ENCODE data around the gene CLDN7.
"Not testable (repeated sequence)": the region's sequence is repeated elsewhere in the genome, so short reads cannot be mapped to it uniquely, and the experiment has no call there.

CLDN7 gene

GRCh38 chr17:7250695-7251627, 11.3 kb downstream of the CLDN7 start:
- Mint-ChIP-seq H3K9me3 (ENCODE audit: low read depth) (no peaks in the 10 kb centered on the region), H3K27me3 (no peaks in the 10 kb centered on the region), H3K4me3 (peak overlapping the region; percentile 99), H3K27ac (peak overlapping the region; percentile 94), H3K36me3 (peaks cover 7% of the 10 kb centered on the region), H3K4me1 (ENCODE audit: low read depth) (peaks cover 40% of the 10 kb centered on the region)

GRCh38 chr17:7249830-7250229, 12.4 kb downstream of the CLDN7 start:
- H3K9me3 Mint-ChIP-seq (ENCODE audit: low read depth) = no peaks in the 10 kb centered on the region
- no peaks in the 10 kb centered on the region for H3K27me3 Mint-ChIP-seq
- peaks cover 40% of the 10 kb centered on the region for H3K4me1 Mint-ChIP-seq (ENCODE audit: low read depth)
- H3K4me3 Mint-ChIP-seq = peak overlapping the region; percentile 93
- H3K27ac Mint-ChIP-seq = peak overlapping the region; percentile 41
- H3K36me3 Mint-ChIP-seq = peaks cover 7% of the 10 kb centered on the region

GRCh38 chr17:7249214-7249613, 13.1 kb downstream of the CLDN7 start:
- Mint-ChIP-seq H3K36me3 (peaks cover 7% of the 10 kb centered on the region), H3K27ac (peak overlapping the region; percentile 73), H3K4me3 (peak overlapping the region; percentile 93), H3K4me1 (ENCODE audit: low read depth) (peaks cover 39% of the 10 kb centered on the region), H3K27me3 (no peaks in the 10 kb centered on the region), H3K9me3 (ENCODE audit: low read depth) (no peaks in the 10 kb centered on the region)

GRCh38 chr17:7248796-7249195, 13.5 kb downstream of the CLDN7 start:
- no peaks in the 10 kb centered on the region for H3K9me3 Mint-ChIP-seq (ENCODE audit: low read depth)
- no peaks in the 10 kb centered on the region for H3K27me3 Mint-ChIP-seq
- H3K4me3 Mint-ChIP-seq = peak overlapping the region; percentile 93

GRCh38 chr17:7246779-7247178, 15.5 kb downstream of the CLDN7 start:
- Mint-ChIP-seq H3K27me3 (no peaks in the 10 kb centered on the region), H3K36me3 (no peaks in the 10 kb centered on the region), H3K9me3 (ENCODE audit: low read depth) (no peaks in the 10 kb centered on the region), H3K27ac (peak overlapping the region; percentile 66), H3K4me3 (no peak overlapping the region), H3K4me1 (ENCODE audit: low read depth) (peaks cover 35% of the 10 kb centered on the region)

More at GRCh38 chr17:7248796-7249195, 13.5 kb downstream of the CLDN7 start:
- H3K27ac Mint-ChIP-seq = no peak overlapping the region
- H3K4me1 Mint-ChIP-seq (ENCODE audit: low read depth) = peaks cover 36% of the 10 kb centered on the region
- H3K36me3 Mint-ChIP-seq = peaks cover 7% of the 10 kb centered on the region

- H3K4me3 Mint-ChIP-seq; H3K27me3 Mint-ChIP-seq; H3K36me3 Mint-ChIP-seq; H3K27ac Mint-ChIP-seq; H3K9me3 Mint-ChIP-seq (ENCODE audit: low read depth): not testable (repeated sequence)
- H3K4me1 Mint-ChIP-seq (ENCODE audit: low read depth) = peaks cover 42% of the 10 kb centered on the region
Measured at GRCh38 chr17:7243838-7244237, 18.4 kb downstream of the CLDN7 start.

GRCh38 chr17:7243453-7243729, 18.9 kb downstream of the CLDN7 start:
- H3K4me1 Mint-ChIP-seq (ENCODE audit: low read depth) = peaks cover 38% of the 10 kb centered on the region
- no peaks in the 10 kb centered on the region for H3K36me3 Mint-ChIP-seq
- no peaks in the 10 kb centered on the region for H3K27me3 Mint-ChIP-seq
- peak overlapping the region; percentile 59 for H3K27ac Mint-ChIP-seq
- H3K4me3 Mint-ChIP-seq = peak overlapping the region; percentile 81
- no peaks in the 10 kb centered on the region for H3K9me3 Mint-ChIP-seq (ENCODE audit: low read depth)

GRCh38 chr17:7242717-7243452, 19.4 kb downstream of the CLDN7 start:
- Mint-ChIP-seq H3K27me3 (no peaks in the 10 kb centered on the region), H3K4me1 (ENCODE audit: low read depth) (peaks cover 38% of the 10 kb centered on the region), H3K36me3 (no peaks in the 10 kb centered on the region), H3K9me3 (ENCODE audit: low read depth) (no peaks in the 10 kb centered on the region), H3K4me3 (peak overlapping the region; percentile 97), H3K27ac (peak overlapping the region; percentile 99)

- peak within 1 kb of the TSS; percentile 97 for H3K4me3 Mint-ChIP-seq
- H3K27me3 Mint-ChIP-seq = no peaks in the 10 kb centered on the region
- H3K9me3 Mint-ChIP-seq (ENCODE audit: low read depth) = no peaks in the 10 kb centered on the region
- peak within 1 kb of the TSS; percentile 99 for H3K27ac Mint-ChIP-seq
- H3K4me1 Mint-ChIP-seq (ENCODE audit: low read depth) = peaks cover 43% of the 10 kb centered on the region
- H3K36me3 Mint-ChIP-seq = no peaks in the 10 kb centered on the region
Measured at GRCh38 chr17:7241783-7242716, 20.2 kb downstream of the CLDN7 start, which contains the start of gene GABARAP. TSS of gene GABARAP (minus strand) at chr17:7242449. CDS start at chr17:7242330, 119 bp downstream.

GRCh38 chr17:7241090-7241733, 21.1 kb downstream of the CLDN7 start:
- Mint-ChIP-seq H3K4me3 (peak overlapping the region; percentile 97), H3K4me1 (ENCODE audit: low read depth) (peaks cover 46% of the 10 kb centered on the region), H3K9me3 (ENCODE audit: low read depth) (no peaks in the 10 kb centered on the region), H3K27ac (peak overlapping the region; percentile 99), H3K27me3 (no peaks in the 10 kb centered on the region), H3K36me3 (no peaks in the 10 kb centered on the region)

- Mint-ChIP-seq H3K36me3 (no peaks in the 10 kb centered on the region), H3K27me3 (no peaks in the 10 kb centered on the region), H3K4me1 (ENCODE audit: low read depth) (peaks cover 54% of the 10 kb centered on the region), H3K4me3 (peak overlapping the region; percentile 97), H3K9me3 (ENCODE audit: low read depth) (no peaks in the 10 kb centered on the region), H3K27ac (peak overlapping the region; percentile 79)
Measured at GRCh38 chr17:7240375-7240774, 21.9 kb downstream of the CLDN7 start.

- H3K27me3 Mint-ChIP-seq = no peaks in the 10 kb centered on the region
- H3K9me3 Mint-ChIP-seq (ENCODE audit: low read depth) = no peaks in the 10 kb centered on the region
- peaks cover 64% of the 10 kb centered on the region for H3K4me1 Mint-ChIP-seq (ENCODE audit: low read depth)
- H3K4me3 Mint-ChIP-seq = peak within 1 kb of the TSS; percentile 97
- peaks cover 2% of the 10 kb centered on the region for H3K36me3 Mint-ChIP-seq
- H3K27ac Mint-ChIP-seq = peak within 1 kb of the TSS; percentile 91
Measured at GRCh38 chr17:7239091-7240027, 22.9 kb downstream of the CLDN7 start, which contains the start of gene PHF23. TSS of gene PHF23 (minus strand) at chr17:7239457. CDS start at chr17:7239279, 178 bp downstream.

GRCh38 chr17:7238420-7239090, 23.7 kb downstream of the CLDN7 start:
- peak overlapping the region; percentile 97 for H3K4me3 Mint-ChIP-seq
- H3K36me3 Mint-ChIP-seq = peaks cover 2% of the 10 kb centered on the region
- peak overlapping the region; percentile 91 for H3K27ac Mint-ChIP-seq
- peaks cover 67% of the 10 kb centered on the region for H3K4me1 Mint-ChIP-seq (ENCODE audit: low read depth)
- H3K9me3 Mint-ChIP-seq (ENCODE audit: low read depth) = no peaks in the 10 kb centered on the region
- H3K27me3 Mint-ChIP-seq = no peaks in the 10 kb centered on the region

All from activated naive CD8-positive, alpha-beta T cell (primary cell).